Vagina (tissue), 2 donors: ENCODE measurements around the gene ARSJ. TPM values are rescaled to one million over a fixed set of nuclear protein-coding genes. Genes with fewer than 3 reads are reported as not detected.

Source experiments
- DNase-seq, 2 donors: peaks; one replicate each; pipeline ENCODE4 v3.0.0-alpha.2; 2017; ENCODE audit errors: extremely low spot score in 2 of 2
- H3K27ac ChIP-seq: fragments of 200-600 bp; sonication (generic); one replicate; pipeline ENCODE4 v1.5.1; 2019
- H3K27me3 ChIP-seq: fragments of 200-600 bp; sonication (generic); one replicate; pipeline ENCODE4 v1.5.1; 2019
- H3K36me3 ChIP-seq, 2 donors: fragments of 200-600 bp; sonication (generic); one replicate each; pipeline ENCODE4 v1.5.1; 2017 to 2019
- H3K4me1 ChIP-seq: fragments of 200-600 bp; sonication (generic); one replicate; pipeline ENCODE4 v1.5.1; 2019
- H3K4me3 ChIP-seq, 2 donors: fragments of 200-600 bp; sonication (generic); 1 replicate in 1 of 2; 2 replicates in 1 of 2; pipeline ENCODE4 v1.5.1; 2016 to 2019
- H3K9me3 ChIP-seq: fragments of 200-600 bp; sonication (generic); one replicate; pipeline ENCODE4 v1.5.1; 2019
- POLR2A ChIP-seq, 2 donors: fragments of 450-650 bp; IDR thresholded peaks; one replicate each; pipeline ENCODE4 v1.6.1; 2017; ENCODE audit warnings: antibody characterized with exemption in 2 of 2, mild to moderate bottlenecking in 2 of 2, moderate library complexity in 2 of 2
- POLR2AphosphoS5 ChIP-seq, 2 donors: sonication (generic); formaldehyde crosslinking; IDR thresholded peaks; one replicate each; pipeline ENCODE4 v1.9.0; 2017; ENCODE audit warnings: antibody characterized with exemption in 2 of 2, mild to moderate bottlenecking in 2 of 2, low read depth in 1 of 2; ENCODE audit not compliant: insufficient read depth in 1 of 2
- intact Hi-C: fragments of 100-400 bp; cut with DNase I; formaldehyde crosslinking; loops from one replicate; pipeline ENCODE4 v1.15.1; 2023
- total RNA-seq: library from RNA; depleted of rRNA; stranded (reverse); fragments of >200 nt; gene quantifications from one replicate; pipeline ENCODE4 v1.2.3, GENCODE V29; 2016
- TF ChIP-seq, protein P1 (sequence below), 3 experiments: fragments of 450-650 bp in 2 of 3; fragments of 200-600 bp in 1 of 3; sonication (generic) in 1 of 3; IDR thresholded peaks; one replicate each; pipeline ENCODE4 v1.5.1; 2017 to 2019; ENCODE audit warnings: antibody characterized with exemption in 3 of 3, mild to moderate bottlenecking in 2 of 3, moderate library complexity in 2 of 3

Gene ARSJ
- total RNA-seq, 1 donor from 2014 or later = 5.4 TPM

DNA sequence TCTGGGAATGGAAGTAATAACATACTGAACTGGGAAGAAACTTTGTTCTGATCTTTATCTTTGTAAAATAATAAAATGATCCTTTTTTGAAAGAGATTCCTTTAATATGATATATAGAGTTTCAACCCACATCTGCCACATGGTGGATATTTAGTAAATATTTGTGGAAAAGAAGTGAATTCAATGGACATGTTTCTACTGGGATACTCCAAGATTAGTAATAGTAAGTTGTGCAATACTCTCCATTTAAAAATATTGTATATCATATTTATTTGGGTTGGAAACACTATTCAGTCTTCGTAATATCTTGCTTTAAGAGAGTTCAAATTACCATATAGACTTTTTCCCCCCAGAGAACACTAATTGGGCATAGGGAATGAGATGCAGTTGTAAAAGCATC lies 17.8 kb upstream of the ARSJ start:
- TF ChIP-seq POLR2A (IDR thresholded peaks at IDR 0.05) (no peak), POLR2AphosphoS5 (IDR thresholded peaks at IDR 0.05; ENCODE audit: insufficient read depth in 1 of 2, low read depth in 1 of 2) (no peak)
- TF ChIP-seq, protein P1, sequence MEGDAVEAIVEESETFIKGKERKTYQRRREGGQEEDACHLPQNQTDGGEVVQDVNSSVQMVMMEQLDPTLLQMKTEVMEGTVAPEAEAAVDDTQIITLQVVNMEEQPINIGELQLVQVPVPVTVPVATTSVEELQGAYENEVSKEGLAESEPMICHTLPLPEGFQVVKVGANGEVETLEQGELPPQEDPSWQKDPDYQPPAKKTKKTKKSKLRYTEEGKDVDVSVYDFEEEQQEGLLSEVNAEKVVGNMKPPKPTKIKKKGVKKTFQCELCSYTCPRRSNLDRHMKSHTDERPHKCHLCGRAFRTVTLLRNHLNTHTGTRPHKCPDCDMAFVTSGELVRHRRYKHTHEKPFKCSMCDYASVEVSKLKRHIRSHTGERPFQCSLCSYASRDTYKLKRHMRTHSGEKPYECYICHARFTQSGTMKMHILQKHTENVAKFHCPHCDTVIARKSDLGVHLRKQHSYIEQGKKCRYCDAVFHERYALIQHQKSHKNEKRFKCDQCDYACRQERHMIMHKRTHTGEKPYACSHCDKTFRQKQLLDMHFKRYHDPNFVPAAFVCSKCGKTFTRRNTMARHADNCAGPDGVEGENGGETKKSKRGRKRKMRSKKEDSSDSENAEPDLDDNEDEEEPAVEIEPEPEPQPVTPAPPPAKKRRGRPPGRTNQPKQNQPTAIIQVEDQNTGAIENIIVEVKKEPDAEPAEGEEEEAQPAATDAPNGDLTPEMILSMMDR (IDR thresholded peaks at IDR 0.05) = no peak
- intact Hi-C loops = no loop called here
- no peak overlapping the region for H3K27ac ChIP-seq
- no peaks in the 10 kb centered on the region for H3K27me3 ChIP-seq
- DNase-seq = no peak
- H3K36me3 ChIP-seq = no peaks in the 10 kb centered on the region
- no peak overlapping the region for H3K4me3 ChIP-seq
- H3K9me3 ChIP-seq = no peaks in the 10 kb centered on the region
- peaks cover 7% of the 10 kb centered on the region for H3K4me1 ChIP-seq

DNA sequence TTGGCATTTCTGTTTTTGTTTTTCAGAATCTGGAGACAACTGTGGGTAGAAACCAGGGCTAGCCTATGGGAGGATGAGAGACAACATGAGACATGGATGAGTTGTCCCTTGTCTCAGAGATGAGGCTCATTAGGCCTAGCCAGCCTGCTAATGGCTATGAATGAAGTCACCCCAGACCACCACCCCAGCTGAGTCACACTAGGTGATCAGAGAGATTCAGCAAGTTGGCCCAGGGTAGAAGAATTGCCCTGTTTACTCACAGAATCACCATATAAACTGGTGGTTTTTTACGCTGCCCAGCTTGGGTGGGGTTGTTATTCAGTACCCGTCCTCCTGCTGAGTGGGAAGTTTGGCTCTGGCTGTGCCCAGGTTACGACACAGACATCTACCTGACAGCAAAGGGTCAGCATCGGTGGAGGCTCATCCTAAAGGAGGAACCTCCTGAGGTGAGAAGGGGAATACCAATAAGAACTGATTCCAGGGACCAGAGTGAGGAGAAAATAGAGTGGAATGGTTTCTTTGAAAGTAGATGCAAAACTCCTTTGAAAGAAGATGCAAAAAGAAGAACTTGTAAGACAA lies 17.2 kb upstream of the ARSJ start:
- no peaks in the 10 kb centered on the region for H3K9me3 ChIP-seq
- DNase-seq = no peak
- no peaks in the 10 kb centered on the region for H3K36me3 ChIP-seq

DNA sequence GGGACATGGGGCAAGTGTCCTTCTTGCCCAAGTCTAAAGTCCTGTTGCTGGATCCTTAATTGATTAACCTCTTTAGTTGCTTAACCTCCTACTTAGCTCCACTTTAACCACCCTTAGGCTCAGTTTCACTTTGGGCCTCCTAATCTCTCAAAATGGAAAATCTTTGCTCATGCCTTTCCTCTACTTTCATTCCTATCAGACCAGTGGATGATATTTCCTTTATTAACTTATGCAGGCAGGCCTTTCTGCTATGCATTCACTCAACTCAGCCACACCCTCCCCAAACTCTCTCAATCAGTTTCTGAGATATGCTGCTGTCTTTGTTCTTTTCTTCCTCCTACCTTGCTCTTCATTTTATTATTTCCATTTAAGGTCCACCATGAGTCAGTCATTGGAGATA lies 14.4 kb upstream of the ARSJ start:
- TF ChIP-seq POLR2AphosphoS5 (IDR thresholded peaks at IDR 0.05; ENCODE audit: insufficient read depth in 1 of 2, low read depth in 1 of 2) (no peak), POLR2A (IDR thresholded peaks at IDR 0.05) (no peak)
- TF ChIP-seq, protein P1 (IDR thresholded peaks at IDR 0.05) = no peak
- Histone ChIP-seq H3K9me3 (no peaks in the 10 kb centered on the region), H3K27me3 (no peaks in the 10 kb centered on the region), H3K4me3 (no peak overlapping the region), H3K27ac (no peak overlapping the region), H3K4me1 (peaks cover 7% of the 10 kb centered on the region), H3K36me3 (no peaks in the 10 kb centered on the region)
- intact Hi-C loops = no loop called here
- no peak for DNase-seq

More for the DNA sequence above, 17.2 kb upstream of the ARSJ start:
- Histone ChIP-seq H3K27ac (no peak overlapping the region), H3K4me3 (no peak overlapping the region), H3K4me1 (peaks cover 7% of the 10 kb centered on the region), H3K27me3 (no peaks in the 10 kb centered on the region)
- no peak for TF ChIP-seq POLR2A (IDR thresholded peaks at IDR 0.05)
- TF ChIP-seq POLR2AphosphoS5 (IDR thresholded peaks at IDR 0.05; ENCODE audit: insufficient read depth in 1 of 2, low read depth in 1 of 2) = no peak
- TF ChIP-seq, protein P1 (IDR thresholded peaks at IDR 0.05) = no peak
- intact Hi-C loops = no loop called here

- no peak overlapping the region for H3K27ac ChIP-seq
- TF ChIP-seq, protein P1 (IDR thresholded peaks at IDR 0.05) = no peak
- TF ChIP-seq POLR2A (IDR thresholded peaks at IDR 0.05) (no peak), POLR2AphosphoS5 (IDR thresholded peaks at IDR 0.05; ENCODE audit: insufficient read depth in 1 of 2, low read depth in 1 of 2) (no peak)
- no peak for DNase-seq
- no peaks in the 10 kb centered on the region for H3K27me3 ChIP-seq
- no peak overlapping the region for H3K4me3 ChIP-seq
- intact Hi-C loops = no loop called here
- no peaks in the 10 kb centered on the region for H3K9me3 ChIP-seq
- no peaks in the 10 kb centered on the region for H3K4me1 ChIP-seq
- no peaks in the 10 kb centered on the region for H3K36me3 ChIP-seq
Measured at GRCh38 chr4:113990886-113991285, 11.4 kb upstream of the ARSJ start.

GRCh38 chr4:113987382-113987941 lies 8.0 kb upstream of the ARSJ start:
- DNase-seq = no peak
- intact Hi-C loops = no loop called here
- Histone ChIP-seq H3K4me3 (no peak overlapping the region), H3K27me3 (no peaks in the 10 kb centered on the region), H3K4me1 (no peaks in the 10 kb centered on the region), H3K36me3 (no peaks in the 10 kb centered on the region), H3K9me3 (no peaks in the 10 kb centered on the region), H3K27ac (no peak overlapping the region)
- TF ChIP-seq, protein P1 (IDR thresholded peaks at IDR 0.05) = no peak
- TF ChIP-seq POLR2AphosphoS5 (IDR thresholded peaks at IDR 0.05; ENCODE audit: insufficient read depth in 1 of 2, low read depth in 1 of 2) (no peak), POLR2A (IDR thresholded peaks at IDR 0.05) (no peak)
